Neural cell (in vitro differentiated cells): ENCODE data around the gene EGFL7.

Source experiments
- CTCF ChIP-seq: fragments of 450-650 bp; IDR thresholded peaks from 2 replicates; pipeline ENCODE4 v1.5.1; 2014; ENCODE audit warnings: antibody characterized with exemption, mild to moderate bottlenecking, moderate library complexity; ENCODE audit not compliant: poor library complexity, severe bottlenecking
- RAD21 ChIP-seq: fragments of 450-650 bp; conservative IDR thresholded peaks from 2 replicates; pipeline ENCODE4 v1.6.1; 2014; ENCODE audit warnings: antibody characterized with exemption, mild to moderate bottlenecking, moderate library complexity

GRCh38 chr9:136616948-136617695 is 45.6 kb upstream of the EGFL7 start:
- TF ChIP-seq RAD21 (no peak), CTCF (no peak)
